GM10266 (cell line): Measurements from ENCODE around the gene CSAD.
"Not testable (repeated sequence)": the region's sequence is repeated elsewhere in the genome, so short reads cannot be mapped to it uniquely, and the experiment has no call there.

Experiments
- DNase-seq: peaks from one replicate; pipeline ENCODE4 v3.0.0; 2012; ENCODE audit errors: extremely low spot score
- CTCF ChIP-seq: IDR thresholded peaks from 2 replicates; pipeline ENCODE4 v1.5.1; 2012; ENCODE audit warnings: mild to moderate bottlenecking, low read depth; ENCODE audit not compliant: control insufficient read depth, insufficient read depth; ENCODE audit errors: missing control alignments

Gene CSAD

GRCh38 chr12:53204351-53204750 is 23.6 kb upstream of the CSAD start:
- TF ChIP-seq CTCF = no peak
- no peak for DNase-seq

GRCh38 chr12:53202316-53202715 is 21.6 kb upstream of the CSAD start:
- not testable (repeated sequence) for DNase-seq

DNA sequence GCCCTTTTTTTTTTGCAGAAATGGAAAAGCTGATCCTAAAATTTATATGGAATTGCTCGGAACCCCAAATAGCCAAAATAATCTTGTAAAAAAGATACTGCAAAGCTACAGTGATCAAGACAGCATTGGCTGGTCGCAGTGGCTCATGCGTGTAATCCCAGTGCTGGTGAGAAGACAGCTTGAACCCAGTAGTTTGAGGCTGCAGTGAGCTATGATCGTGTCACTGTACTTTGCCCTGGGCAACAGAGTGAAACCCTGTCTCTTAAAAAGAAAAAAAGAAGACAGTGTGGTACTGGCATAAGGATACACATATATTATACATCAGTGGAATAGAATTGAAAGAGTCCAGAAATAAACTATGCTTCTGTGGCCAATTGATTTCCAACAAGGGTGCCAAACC is 20.9 kb upstream of the CSAD start:
- TF ChIP-seq CTCF = no peak
- no peak for DNase-seq

DNA sequence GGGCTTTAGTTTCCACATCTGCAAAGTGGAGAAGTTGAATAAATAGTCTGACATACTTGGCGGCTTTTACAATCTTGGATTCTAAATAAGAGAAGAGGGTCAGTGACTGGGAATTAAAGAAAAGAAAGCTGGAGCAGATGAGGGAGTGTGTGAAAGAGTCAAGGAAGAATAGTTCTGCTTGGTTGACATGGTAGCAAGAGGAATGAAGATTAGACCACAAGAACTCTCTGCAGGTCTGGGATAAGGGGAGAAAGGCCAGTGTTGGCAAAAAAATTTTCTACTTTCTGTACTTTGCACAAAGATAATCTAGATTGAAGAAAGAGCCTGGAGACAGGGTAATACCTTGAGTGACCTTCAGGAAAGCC is 20.4 kb upstream of the CSAD start:
- TF ChIP-seq CTCF = no peak
- no peak for DNase-seq

DNA sequence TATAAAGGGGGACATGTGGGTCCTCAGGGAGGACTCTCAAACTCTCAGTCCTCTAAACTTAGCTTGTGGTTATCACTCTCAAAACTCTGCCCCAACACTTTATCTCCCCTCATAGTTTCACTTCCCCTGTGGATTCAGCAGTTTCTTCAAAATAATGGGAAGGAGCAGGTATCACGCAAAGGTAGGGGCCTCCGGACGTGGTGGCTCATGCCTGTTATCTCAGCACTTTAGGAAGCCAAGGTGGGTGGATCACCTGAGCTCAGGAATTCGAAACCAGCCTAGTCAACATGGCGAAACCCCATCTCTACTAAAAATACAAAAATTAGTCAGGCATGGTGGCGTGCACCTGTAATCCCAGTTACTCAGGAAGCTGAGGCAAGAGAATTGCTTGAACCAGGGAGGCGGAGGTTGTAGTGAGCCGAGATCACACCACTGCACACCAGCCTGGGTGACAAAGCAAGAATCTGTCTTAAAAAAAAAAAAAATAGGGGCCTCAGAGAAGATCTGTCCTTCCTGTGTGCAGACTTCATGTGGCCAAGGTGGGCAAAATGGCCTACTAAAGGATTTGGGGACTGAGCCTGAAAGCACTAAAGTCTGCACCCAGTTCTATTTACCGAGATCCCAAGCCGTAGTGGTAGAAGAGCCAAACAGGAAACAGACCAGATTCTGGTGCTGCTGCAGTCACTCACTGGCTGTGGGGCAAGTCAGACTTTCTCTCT is 19.9 kb upstream of the CSAD start:
- TF ChIP-seq CTCF = no peak
- DNase-seq = peak; percentile 67

GRCh38 chr12:53200107-53200457 is 19.4 kb upstream of the CSAD start:
- TF ChIP-seq CTCF = no peak
- no peak for DNase-seq

DNA sequence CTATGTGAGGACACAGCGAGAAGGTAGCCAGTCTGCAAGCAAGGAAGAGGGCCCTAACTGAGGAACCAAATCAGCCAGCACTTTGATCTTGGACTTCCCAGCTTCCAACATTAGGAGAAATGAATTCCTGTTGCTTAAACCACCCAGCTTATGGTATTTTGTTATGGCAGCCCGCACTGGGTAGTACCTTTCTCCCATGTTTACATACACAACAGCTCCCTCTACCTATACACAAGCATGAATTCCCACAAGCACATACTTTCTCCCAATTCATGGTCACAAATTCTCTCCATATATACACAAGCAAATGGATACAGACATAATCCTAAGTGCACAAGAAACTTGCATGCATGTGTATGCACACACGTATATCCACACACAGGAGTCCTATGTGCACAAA is 19.0 kb upstream of the CSAD start:
- TF ChIP-seq CTCF = no peak
- no peak for DNase-seq

DNA sequence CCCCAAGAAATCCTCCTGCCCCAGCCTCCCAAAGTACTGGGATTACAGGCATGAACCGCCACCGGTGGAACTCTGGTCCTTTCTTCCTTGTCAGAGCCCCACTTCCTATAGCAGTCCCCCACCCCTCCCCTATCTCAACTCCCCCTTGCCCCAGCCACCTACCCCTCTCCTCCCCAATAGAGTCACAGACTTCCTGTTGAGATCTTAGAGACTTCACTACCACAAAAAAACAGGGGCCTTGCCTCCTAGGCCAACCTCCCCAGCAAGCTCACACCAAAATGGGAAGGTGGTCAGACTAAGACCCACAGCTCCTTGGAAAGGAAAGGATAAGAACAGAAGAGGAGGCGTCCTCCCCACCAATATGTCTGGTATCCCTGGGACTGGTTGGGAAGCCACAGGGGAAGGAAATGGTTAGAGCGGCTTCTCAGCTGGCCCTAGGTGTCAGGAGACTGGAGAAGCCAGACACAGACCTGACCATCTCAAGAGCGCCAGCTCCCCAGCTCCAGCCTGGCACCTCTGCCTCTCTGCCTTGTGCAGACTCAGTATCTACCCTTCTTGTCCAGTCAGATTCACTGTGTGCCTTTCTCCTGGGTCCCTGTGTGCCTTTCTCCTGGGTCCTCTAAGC is 17.9 kb upstream of the CSAD start:
- no peak for DNase-seq
- TF ChIP-seq CTCF = no peak
